HG03103 (cell line): Measurements from ENCODE around the gene ANAPC1.
"Not testable (repeated sequence)": the region's sequence is repeated elsewhere in the genome, so short reads cannot be mapped to it uniquely, and the experiment has no call there.

Experiments used
- ATAC-seq: cut with Tn5 transposase; IDR thresholded peaks from one replicate; pipeline ENCODE4 v1.9.1; 2021; ENCODE audit warnings: low read depth; ENCODE audit not compliant: unreplicated experiment

Gene ANAPC1

GRCh38 chr2:111812970-111813622, 70.9 kb downstream of the ANAPC1 start:
- ATAC-seq = not testable (repeated sequence)

- not testable (repeated sequence) for ATAC-seq
Observed at GRCh38 chr2:111790633-111791032, 93.4 kb downstream of the ANAPC1 start.

- not testable (repeated sequence) for ATAC-seq
Observed at GRCh38 chr2:111784081-111784480, 99.9 kb downstream of the ANAPC1 start.

GRCh38 chr2:111782195-111782594, 101.8 kb downstream of the ANAPC1 start:
- not testable (repeated sequence) for ATAC-seq

- not testable (repeated sequence) for ATAC-seq
Observed at GRCh38 chr2:111781443-111782094, 102.4 kb downstream of the ANAPC1 start.

DNA sequence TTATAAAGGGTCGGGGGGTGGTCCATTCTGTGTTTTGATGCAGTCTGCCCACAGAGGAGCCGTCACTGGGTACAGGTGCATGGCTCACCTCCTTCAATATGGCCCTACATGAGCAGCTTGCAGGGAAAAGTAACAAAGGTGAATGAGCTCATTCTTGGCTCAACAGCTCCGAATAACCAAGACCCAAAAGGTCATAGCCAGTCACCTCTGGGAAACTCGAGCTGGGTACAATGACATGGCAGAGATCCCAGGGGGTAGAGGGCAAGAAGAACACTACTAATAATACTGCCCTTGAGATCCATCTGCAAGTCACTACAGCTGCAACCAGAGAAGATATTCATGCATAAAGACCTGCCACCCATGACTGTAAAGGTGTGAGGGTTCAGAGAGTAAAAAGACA, 106.8 kb downstream of the ANAPC1 start:
- not testable (repeated sequence) for ATAC-seq

DNA sequence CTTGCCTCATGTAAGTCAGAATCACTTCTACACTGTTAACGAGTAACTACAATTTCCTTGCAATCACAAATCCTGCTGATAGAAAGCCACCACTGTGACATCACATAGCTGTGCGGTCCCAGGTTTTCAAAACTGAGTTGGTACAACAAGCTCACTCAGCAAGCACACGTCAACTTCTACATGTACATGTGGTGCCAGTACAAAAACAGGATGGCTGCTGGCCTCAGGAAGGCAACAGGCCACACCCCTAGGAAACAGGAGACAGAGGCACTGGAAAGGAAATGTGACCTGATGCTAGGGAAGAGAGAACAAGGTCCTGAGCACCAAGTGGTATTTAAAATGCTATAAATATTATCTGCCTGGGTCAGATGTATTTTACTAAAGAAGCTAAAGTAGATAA, 107.7 kb downstream of the ANAPC1 start:
- not testable (repeated sequence) for ATAC-seq

GRCh38 chr2:111772180-111772579, 111.8 kb downstream of the ANAPC1 start:
- not testable (repeated sequence) for ATAC-seq

DNA sequence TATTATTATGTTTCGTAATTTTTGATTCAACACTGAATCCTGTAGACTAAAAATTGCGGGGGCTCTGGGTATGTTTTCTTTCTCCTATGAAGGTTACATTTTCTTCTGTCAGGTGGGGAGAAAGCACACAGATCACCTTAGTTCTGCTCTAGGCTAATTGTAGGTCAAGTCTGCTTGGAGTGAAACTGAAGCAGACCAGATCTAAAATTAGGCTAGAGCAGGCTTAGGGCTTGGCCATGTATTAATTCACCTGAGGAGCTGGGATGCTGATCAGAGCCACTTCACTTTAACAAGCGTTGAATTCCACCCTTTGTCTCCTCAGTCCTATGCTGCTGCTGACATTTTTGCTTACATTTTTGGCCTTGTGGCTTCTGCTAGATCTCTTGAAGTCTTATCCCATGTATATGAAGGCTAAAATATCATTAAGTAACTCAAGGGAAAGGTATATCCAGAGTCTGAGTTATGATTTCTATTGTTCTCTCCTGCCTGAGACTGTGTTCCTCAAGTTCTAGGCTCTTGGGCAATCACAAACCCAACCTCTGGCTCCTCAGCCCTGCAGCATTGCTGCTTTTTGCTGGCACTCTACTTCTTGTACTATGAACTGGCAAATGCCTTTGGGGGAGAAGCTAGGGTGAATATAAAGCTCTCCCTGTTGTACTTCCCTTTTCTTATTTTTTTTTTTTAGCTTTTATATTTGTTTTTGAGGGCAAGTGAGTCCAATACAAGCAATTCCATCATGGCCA, 112.9 kb downstream of the ANAPC1 start:
- ATAC-seq = not testable (repeated sequence)

GRCh38 chr2:111768266-111769190, 115.5 kb downstream of the ANAPC1 start:
- ATAC-seq = not testable (repeated sequence)

- not testable (repeated sequence) for ATAC-seq
Observed at GRCh38 chr2:111767087-111767486, 116.9 kb downstream of the ANAPC1 start.

DNA sequence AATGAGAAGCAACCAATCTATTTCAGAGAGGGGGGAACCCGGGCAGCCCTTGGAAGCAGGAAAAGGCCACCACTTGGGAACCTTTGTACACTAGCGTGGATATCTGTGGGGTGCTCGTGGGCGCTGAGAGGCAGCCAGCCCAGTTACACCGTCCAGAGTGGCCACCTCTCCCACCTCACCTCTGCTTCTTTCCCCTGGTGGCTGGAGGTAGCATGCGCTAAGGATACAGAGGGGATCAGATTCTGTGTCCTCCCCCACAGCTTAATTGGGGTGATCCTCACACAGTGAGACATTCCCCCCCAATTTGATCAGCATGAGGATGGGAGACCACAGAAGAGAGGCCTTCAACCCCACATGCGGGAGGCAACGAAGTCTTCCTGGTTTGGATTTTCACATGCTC, 117.7 kb downstream of the ANAPC1 start:
- not testable (repeated sequence) for ATAC-seq

- not testable (repeated sequence) for ATAC-seq
Observed at GRCh38 chr2:111764151-111764550, 119.8 kb downstream of the ANAPC1 start.

- ATAC-seq = not testable (repeated sequence)
Observed at GRCh38 chr2:111760697-111761284, 123.2 kb downstream of the ANAPC1 start.

DNA sequence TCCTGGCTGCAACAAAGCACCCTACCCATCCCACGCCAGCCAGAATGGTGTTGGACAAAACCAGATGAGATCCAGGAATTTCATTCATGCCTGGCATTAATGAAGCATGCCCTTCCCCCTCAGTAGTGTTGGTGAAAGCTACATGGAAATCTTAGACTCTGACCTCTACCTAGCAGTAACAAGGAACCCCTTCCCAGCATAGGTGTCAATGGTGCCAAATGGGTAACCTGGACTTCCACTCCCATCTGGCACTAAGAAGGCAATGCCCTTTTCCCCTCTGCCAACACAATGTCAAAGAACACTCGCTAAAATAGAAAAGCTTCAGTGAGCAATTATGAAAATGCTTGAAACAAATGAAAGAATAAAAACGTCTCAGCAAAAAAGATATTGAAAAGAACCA, 131.5 kb downstream of the ANAPC1 start:
- not testable (repeated sequence) for ATAC-seq

DNA sequence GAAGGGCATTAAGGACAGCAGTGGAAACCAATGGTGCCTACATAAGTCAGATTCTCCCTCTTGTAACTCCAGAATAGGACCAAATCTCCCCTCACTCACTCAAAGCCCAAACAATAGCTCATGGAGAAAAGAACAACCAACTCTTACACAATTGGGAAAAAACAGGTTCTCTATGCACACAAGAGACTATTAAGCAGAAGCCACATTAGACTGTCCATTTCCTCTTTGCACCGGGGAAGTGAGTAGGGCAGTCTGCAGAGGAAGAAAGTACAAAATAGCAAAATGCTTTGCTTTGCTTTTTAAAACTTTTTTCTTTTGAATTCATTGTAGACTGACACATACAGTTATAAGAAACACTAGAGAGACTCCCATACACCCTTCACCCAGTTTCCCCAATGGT, 133.4 kb downstream of the ANAPC1 start:
- not testable (repeated sequence) for ATAC-seq

DNA sequence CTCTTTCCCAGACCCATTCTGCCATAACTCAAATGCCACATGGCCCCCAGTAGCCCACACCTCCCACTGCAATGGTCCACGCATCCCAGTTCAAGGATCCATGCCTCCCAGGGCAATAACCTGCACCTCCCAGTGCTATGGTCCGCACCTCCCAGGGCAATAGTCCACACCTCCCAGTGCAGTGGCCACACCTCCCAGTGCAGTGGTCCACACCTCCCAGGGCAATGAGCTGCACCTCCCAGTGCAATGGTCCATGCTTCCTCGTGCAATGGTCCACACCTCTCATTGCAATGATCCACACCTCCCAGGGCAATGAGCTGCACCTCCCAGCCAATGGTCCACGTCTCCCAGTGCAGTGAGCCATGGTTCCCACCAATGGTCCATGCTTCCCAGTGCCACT, 135.6 kb downstream of the ANAPC1 start:
- not testable (repeated sequence) for ATAC-seq

- peak; percentile 71 for ATAC-seq
Observed at GRCh38 chr2:111747410-111748115, 136.4 kb downstream of the ANAPC1 start.

GRCh38 chr2:111744751-111745150, 139.2 kb downstream of the ANAPC1 start:
- ATAC-seq = not testable (repeated sequence)
